ENCODE data around the gene ZCCHC7.

DNA sequence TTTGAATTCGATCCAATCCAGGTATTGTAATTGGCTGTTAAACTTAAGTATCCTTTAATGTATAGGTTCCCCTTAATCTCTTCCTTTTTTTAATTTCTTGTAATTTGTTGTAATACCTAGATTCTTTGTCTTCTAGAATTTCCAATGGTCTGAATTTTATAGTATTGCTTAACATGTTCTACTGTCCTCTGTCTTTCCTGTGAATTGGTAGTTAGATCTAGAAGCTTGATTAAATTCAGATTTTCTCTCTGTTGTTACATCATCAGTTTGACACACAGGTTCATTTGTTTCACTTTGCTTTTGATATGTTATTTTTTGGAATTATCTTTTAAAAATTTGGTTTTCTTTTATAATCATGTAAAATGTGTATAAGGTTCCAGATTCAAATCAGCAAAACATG lies 13.8 kb downstream of the ZCCHC7 start:
- TF ChIP-seq CTCF (IDR thresholded peaks at IDR 0.05; ENCODE audit: insufficient read depth, low read length) (no peak), POLR2AphosphoS5 (IDR thresholded peaks at IDR 0.05; ENCODE audit: low read depth) (no peak)

Data from HL-60 (cell line).